Right atrium auricular region (tissue), 2 donors: ENCODE measurements around the gene TUBB6. TPM values are rescaled to one million over a fixed set of nuclear protein-coding genes. Genes with fewer than 3 reads are reported as not detected.

Source experiments
- DNase-seq: peaks from one replicate; pipeline ENCODE4 v3.0.0-alpha.2; 2019; ENCODE audit warnings: low spot score
- H3K27ac ChIP-seq, 2 donors: fragments of 200-600 bp; sonication (generic); 1 replicate in 1 of 2; 2 replicates in 1 of 2; pipeline ENCODE4 v1.5.1; 2016 to 2019
- H3K27me3 ChIP-seq, 2 donors: fragments of 200-600 bp; sonication (generic); one replicate each; pipeline versions ENCODE4 v1.5.1 to v1.6.0; 2017 to 2019
- H3K36me3 ChIP-seq: fragments of 200-600 bp; sonication (generic); one replicate; pipeline ENCODE4 v1.5.1; 2016
- H3K4me1 ChIP-seq, 2 donors: fragments of 200-600 bp; sonication (generic); one replicate each; pipeline versions ENCODE4 v1.5.1 to v1.6.0; 2017 to 2019
- H3K4me3 ChIP-seq, 2 donors: fragments of 200-600 bp; sonication (generic); 1 replicate in 1 of 2; 2 replicates in 1 of 2; pipeline ENCODE4 v1.5.1; 2017 to 2019; ENCODE audit warnings: mild to moderate bottlenecking in 1 of 2, moderate library complexity in 1 of 2
- H3K9me3 ChIP-seq, 2 donors: fragments of 200-600 bp; sonication (generic); one replicate each; pipeline ENCODE4 v1.5.1; 2019
- CTCF ChIP-seq, 2 donors: fragments of 200-600 bp; sonication (generic); IDR thresholded peaks; one replicate each; pipeline ENCODE4 v1.5.1; 2019; ENCODE audit warnings: antibody characterized with exemption in 2 of 2
- total RNA-seq, 2 donors: library from RNA; depleted of rRNA; stranded (reverse); fragments of >200 nt; gene quantifications; one replicate each; pipeline ENCODE4 v1.1.0, GENCODE V29; 2016

TUBB6 gene
- total RNA-seq, 2 donors from 2014 or later: 158 to 337 TPM

- peaks cover 0 to 51% of the 10 kb centered on the region in 2 donors for H3K4me1 ChIP-seq
- H3K9me3 ChIP-seq: no peaks in the 10 kb centered on the region
- no peak for DNase-seq
- no peak for TF ChIP-seq CTCF (IDR thresholded peaks at IDR 0.05)
- H3K36me3 ChIP-seq: peaks cover 38% of the 10 kb centered on the region
- H3K27me3 ChIP-seq: no peaks in the 10 kb centered on the region
- H3K27ac ChIP-seq: peak overlapping the region; percentile 80 to 82
- H3K4me3 ChIP-seq: no peak overlapping the region
These were observed 10.8 kb downstream of the TUBB6 start for GRCh38 chr18:12318857-12319256.

- Histone ChIP-seq H3K4me1 (peaks cover 0 to 31% of the 10 kb centered on the region in 2 donors), H3K27me3 (no peaks in the 10 kb centered on the region), H3K36me3 (peaks cover 58% of the 10 kb centered on the region), H3K27ac (peak overlapping the region; percentile 4 to 19), H3K4me3 (no peak overlapping the region), H3K9me3 (no peaks in the 10 kb centered on the region)
- no peak for TF ChIP-seq CTCF (IDR thresholded peaks at IDR 0.05)
- no peak for DNase-seq
These were observed 13.3 kb downstream of the TUBB6 start for GRCh38 chr18:12321333-12321732.

GRCh38 chr18:12324991-12325725 lies 17.1 kb downstream of the TUBB6 start:
- Histone ChIP-seq H3K27ac (no peak overlapping the region), H3K36me3 (peaks cover 86% of the 10 kb centered on the region), H3K4me1 (peaks cover 0 to 29% of the 10 kb centered on the region in 2 donors), H3K4me3 (no peak overlapping the region), H3K27me3 (no peaks in the 10 kb centered on the region), H3K9me3 (no peaks in the 10 kb centered on the region)
- TF ChIP-seq CTCF (IDR thresholded peaks at IDR 0.05): no peak
- peak; percentile 48 for DNase-seq

GRCh38 chr18:12325726-12326245 lies 17.7 kb downstream of the TUBB6 start:
- no peak for TF ChIP-seq CTCF (IDR thresholded peaks at IDR 0.05)
- Histone ChIP-seq H3K27ac (no peak overlapping the region), H3K4me3 (no peak overlapping the region), H3K4me1 (peaks cover 0 to 29% of the 10 kb centered on the region in 2 donors), H3K27me3 (no peaks in the 10 kb centered on the region), H3K9me3 (no peaks in the 10 kb centered on the region), H3K36me3 (peaks cover 80% of the 10 kb centered on the region)
- DNase-seq: peak; percentile 52

- peak overlapping the region; percentile 44 to 55 for H3K27ac ChIP-seq
- no peaks in the 10 kb centered on the region for H3K27me3 ChIP-seq
- H3K9me3 ChIP-seq: no peaks in the 10 kb centered on the region
- DNase-seq: peak; percentile 54
- H3K4me1 ChIP-seq: peaks cover 0 to 29% of the 10 kb centered on the region in 2 donors
- H3K4me3 ChIP-seq: no peak overlapping the region
- no peak for TF ChIP-seq CTCF (IDR thresholded peaks at IDR 0.05)
- H3K36me3 ChIP-seq: peaks cover 70% of the 10 kb centered on the region
These were observed 18.8 kb downstream of the TUBB6 start for GRCh38 chr18:12326711-12327460.
